Uterus (tissue), 2 donors: ENCODE results near the gene FNDC10.
"Not testable (repeated sequence)": the region's sequence is repeated elsewhere in the genome, so short reads cannot be mapped to it uniquely, and the experiment has no call there.

Source experiments
- POLR2A ChIP-seq, 2 donors: fragments of 450-650 bp; IDR thresholded peaks; one replicate each; pipeline ENCODE4 v1.6.1; 2016; ENCODE audit warnings: antibody characterized with exemption in 2 of 2, mild to moderate bottlenecking in 1 of 2, moderate library complexity in 1 of 2
- TF ChIP-seq, protein P1 (sequence below), 4 experiments: fragments of 200-600 bp in 2 of 4; fragments of 450-650 bp in 2 of 4; sonication (generic) in 2 of 4; IDR thresholded peaks; one replicate each; pipeline ENCODE4 v1.5.1; 2016 to 2019; ENCODE audit warnings: antibody characterized with exemption in 4 of 4, mild to moderate bottlenecking in 2 of 4, moderate library complexity in 1 of 4

DNA sequence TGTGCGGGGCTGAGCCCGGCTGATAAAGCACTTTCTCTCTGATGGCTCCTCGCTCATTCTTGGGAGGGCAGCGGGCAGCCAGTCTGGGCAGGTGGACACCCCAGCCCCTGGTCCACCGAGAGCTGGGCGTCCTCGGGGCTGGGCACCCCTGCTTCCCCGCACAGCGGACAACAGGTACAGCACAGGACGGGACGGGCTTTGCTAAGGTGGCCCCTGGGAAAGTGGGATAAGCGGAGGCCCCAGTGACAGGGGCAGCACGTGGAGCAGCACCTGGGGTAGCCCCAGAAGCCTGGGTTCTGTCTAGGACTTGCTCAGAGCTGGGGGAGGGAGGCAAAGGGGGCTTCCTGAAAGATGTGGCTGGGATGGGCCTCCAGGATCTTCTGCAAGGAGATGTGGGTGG lies 34.7 kb upstream of the FNDC10 start:
- TF ChIP-seq, protein P1, sequence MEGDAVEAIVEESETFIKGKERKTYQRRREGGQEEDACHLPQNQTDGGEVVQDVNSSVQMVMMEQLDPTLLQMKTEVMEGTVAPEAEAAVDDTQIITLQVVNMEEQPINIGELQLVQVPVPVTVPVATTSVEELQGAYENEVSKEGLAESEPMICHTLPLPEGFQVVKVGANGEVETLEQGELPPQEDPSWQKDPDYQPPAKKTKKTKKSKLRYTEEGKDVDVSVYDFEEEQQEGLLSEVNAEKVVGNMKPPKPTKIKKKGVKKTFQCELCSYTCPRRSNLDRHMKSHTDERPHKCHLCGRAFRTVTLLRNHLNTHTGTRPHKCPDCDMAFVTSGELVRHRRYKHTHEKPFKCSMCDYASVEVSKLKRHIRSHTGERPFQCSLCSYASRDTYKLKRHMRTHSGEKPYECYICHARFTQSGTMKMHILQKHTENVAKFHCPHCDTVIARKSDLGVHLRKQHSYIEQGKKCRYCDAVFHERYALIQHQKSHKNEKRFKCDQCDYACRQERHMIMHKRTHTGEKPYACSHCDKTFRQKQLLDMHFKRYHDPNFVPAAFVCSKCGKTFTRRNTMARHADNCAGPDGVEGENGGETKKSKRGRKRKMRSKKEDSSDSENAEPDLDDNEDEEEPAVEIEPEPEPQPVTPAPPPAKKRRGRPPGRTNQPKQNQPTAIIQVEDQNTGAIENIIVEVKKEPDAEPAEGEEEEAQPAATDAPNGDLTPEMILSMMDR (IDR thresholded peaks at IDR 0.05) = not testable (repeated sequence)
- TF ChIP-seq POLR2A (IDR thresholded peaks at IDR 0.05) = not testable (repeated sequence)
